Putamen (tissue), 1 donor: ENCODE data around the gene CRYBA4.

Experiments
- DNase-seq: peaks from one replicate; pipeline ENCODE4 v3.0.0-alpha.2; 2016; ENCODE audit warnings: low spot score

Gene CRYBA4

DNA sequence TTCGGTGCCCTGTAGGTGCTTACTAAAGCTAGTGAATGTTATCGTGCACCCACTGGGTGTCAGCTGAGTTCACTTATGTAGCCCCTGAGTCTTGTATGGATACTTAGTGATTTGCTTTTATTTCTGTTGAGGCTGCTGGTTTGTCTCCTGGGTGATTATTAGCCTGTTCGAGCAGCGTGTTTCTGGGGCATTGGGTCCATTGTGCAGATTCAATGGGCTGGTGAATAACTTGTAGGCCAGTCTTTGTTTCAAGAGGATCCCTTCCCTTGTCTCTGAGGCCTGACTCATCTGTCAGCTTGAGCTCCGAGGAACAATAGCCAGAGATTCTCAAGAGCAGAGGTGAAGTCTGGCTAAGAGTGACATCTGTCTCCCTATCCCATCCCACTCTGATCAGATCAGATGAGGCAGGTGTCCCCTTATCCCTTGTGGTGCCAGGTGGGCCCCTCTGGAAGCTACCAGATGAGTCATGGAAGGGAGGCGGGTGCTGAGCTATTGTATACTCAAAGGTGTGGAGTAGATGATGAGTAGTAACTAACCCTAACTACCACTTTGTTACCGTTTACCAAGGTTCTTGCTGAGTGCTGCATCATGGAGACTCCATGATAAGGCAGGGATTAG lies 39.3 kb downstream of the CRYBA4 start:
- no peak for DNase-seq

DNA sequence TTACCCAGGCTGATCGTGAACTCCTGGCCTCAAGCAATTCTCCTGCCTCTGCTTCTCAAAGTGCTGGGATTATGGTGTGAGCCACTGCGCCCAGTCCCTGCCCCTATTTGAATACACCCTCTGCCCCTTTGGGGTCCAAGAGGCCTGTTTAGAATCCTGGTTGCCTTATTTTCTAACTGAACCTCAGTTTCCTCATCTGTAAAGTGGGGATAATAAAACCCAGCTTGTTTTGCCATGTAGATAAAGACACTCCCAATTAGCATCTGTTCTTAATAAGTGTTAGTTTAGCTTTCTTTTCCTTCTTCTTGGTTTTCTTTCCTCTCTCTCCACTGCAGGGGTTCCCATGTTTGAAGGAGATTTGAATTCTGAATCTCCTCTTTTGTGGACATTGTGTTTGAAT lies 40.4 kb downstream of the CRYBA4 start:
- DNase-seq = no peak

DNA sequence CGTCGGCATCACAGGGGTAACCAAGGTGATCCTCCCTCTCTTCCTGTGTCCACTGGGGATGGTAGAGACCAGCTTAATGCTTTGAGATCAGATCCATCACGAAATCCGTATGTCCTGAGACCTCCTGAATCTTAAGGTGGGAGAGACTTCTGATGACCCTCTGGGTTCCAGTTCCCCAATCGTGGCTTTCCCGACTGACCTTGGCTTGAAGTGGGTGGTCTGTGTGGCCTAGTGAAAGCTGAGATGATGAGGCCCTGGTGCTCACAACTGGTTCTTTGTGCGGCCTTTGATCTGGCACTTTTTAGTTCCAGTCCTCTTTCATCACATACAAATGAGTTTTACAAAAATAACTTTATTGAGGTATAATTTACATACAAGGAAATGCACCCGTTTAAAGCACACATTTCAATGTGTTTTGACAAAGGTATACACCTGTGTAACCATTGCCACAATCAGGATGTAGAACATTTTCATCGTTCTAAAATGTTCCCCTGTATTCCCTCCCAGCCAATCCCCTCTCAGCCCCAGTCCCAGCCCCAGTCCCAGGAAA lies 41.7 kb downstream of the CRYBA4 start:
- no peak for DNase-seq

DNA sequence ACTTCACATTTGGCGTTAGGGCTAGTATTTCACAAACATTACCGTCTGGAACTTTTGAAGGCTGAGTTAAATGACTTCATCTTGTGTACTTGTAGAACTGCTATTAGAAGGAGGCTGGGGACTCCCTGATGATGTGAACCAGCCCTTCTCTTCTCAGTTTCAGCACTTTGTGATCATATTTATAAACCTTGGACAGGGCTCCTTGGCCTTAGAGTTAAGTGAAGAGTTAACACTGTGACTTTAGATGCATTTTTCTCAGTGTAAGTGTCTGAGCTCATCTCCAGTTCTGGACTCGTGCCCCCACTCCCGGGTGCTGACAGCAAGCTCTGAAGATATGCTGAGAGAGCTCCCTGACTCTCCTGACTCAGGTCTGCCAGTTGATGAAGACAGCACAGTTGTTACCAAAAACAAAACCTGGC lies 44.1 kb downstream of the CRYBA4 start:
- DNase-seq = no peak

DNA sequence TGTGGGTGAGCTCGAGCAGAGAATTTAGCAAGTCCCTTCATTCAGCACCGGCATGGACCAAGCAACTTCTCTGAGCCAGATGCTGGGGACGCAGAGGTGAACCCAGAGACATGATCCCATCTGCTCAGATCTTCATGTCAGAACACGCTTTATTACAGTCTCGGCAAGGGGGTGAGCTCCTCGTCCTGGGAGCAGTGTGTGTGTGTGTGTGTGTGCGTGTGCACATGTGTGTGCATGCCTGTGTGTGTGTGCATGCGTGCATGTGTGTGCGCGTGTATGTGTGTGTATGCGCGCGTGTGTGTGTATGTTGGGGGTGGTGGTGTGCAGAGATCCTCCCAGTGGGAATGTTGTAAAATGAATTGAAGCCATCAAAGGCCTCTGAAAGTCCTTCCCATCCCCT lies 45.4 kb downstream of the CRYBA4 start:
- DNase-seq = no peak

DNA sequence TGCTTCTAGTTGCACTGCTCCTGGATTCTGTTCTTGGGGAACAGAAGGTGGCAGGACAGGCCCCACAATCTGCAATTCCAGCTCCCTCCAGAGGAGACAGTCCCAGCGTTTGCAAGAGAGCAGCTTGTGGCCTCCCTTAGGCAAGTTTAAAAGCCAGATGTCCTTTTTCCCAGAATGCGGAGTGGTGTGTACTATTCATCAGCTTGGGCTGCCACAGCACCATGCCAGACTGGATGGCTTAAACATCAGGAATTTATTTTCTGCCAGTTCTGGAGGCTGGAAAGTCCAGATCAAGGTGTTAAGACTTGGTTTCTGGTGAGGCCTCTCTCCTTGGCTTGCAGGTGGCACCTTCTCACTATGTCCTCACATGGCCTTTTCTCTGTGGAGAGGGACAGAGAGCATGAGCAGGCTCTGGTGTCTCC lies 47.3 kb downstream of the CRYBA4 start:
- no peak for DNase-seq

DNA sequence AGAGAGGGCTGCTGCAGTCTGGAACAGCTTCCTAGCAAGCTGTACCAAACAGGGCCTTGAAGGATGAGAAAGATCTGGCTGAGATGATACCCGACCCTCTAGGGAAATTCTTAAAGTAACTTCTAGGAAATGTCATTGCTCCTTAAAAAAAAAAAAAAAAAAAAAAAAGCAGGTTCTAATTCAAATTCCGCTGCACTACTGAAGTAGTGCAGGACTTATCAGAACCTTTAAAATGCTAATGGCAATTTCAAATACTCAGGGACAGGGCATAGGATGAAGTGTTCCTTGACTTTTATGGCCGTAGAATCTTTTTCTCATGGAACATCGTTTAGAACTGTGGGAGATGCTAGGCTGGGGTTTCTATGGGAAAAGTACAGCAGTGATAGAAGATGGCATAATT lies 48.7 kb downstream of the CRYBA4 start:
- no peak for DNase-seq

DNA sequence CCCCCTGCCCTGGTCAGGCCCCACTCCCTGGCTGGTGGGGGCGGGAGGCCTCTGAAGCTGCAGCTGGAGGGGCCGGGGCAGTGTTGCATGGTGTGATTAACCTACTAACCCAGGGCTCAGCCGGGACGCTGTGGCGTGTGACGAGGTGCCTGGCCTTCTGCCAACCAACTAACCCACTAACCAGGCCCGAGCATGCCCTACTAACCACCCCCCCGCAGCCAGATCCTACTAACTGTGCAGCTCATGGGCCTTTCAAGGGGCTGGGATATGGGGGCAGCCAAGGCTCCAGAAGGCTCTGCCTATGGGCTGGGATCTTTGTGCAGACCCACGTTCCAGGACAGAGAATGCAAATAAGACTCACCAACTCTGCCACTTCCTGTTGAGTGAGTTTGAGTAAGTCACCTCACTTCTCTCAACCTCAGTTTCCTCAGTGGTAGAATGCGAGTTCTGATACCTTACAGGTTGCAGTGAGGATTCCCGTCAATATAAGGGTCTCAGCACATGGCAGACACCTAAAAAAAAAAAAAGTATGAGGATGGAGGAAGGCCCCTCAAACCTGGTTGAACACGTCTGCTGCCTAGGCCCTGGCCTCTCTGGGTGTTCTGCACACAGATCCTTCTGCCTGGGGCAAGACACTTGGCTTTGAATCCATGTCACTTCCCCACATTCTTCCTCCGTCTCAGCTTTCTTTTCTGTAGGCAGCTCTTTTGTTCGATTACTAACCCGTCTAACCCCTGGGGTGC lies 49.7 kb downstream of the CRYBA4 start:
- no peak for DNase-seq

DNA sequence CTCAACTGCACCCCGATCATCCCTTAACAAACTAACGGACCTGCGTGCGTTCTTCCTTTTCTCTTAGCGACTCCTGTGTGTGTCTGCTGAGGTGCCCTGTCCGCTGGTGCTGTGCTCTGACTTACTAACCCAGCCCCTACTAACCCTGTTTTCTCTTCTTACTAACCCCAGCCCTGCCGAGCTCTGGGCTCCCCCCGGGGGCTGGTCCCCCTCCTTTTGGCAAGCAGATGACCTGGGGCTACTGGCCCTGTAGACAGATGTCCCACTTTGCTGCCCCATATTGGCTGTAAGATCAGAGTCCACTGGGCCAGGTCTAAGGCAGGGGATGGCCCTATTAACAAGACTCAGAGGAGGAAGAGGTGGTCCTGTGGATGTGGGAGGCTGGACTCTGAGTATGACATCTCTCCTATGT lies 50.3 kb downstream of the CRYBA4 start:
- DNase-seq = no peak

DNA sequence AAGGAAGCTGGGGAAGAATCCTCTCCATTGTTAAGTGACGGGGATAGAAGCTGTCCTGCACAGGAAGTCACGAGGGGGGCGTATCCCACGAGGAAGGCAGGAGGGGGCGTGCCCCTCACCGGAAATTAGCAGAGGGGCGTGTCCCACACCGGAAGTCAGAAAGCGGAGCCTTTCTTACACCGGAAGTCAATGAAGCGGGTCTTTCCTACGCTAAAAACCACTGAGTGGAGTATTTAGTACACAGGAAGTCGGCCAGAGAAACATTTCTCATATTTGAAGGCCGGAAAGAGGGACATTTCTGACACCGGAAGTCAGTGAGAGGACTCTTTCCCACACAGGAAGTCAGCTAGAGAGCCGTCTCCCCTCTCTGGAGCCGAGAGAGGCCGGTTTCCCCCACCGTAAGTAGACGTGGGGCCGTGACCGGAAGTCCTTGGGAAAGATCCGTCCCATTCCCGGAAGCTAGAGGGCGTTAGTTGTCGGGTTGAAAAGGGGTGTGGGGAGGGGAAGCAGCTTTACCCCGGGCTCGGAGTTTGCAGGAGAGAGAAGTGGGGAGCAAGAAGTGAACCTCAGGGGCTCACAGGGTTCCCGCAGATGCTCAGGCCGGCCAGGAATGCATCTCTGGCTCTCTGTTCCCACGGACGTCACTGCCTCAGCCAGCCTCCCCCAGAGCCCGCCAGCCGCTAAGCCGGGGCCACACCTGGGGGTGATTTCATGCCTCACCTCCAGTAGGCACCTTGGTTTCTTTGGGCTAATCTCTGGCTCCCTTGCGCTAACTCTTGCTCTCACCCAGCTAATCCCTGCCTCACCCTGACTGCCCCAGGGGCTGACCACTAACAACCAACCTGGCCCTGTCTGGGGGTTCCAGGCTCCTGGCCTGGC lies 51.1 kb downstream of the CRYBA4 start:
- peak; percentile 94 for DNase-seq

DNA sequence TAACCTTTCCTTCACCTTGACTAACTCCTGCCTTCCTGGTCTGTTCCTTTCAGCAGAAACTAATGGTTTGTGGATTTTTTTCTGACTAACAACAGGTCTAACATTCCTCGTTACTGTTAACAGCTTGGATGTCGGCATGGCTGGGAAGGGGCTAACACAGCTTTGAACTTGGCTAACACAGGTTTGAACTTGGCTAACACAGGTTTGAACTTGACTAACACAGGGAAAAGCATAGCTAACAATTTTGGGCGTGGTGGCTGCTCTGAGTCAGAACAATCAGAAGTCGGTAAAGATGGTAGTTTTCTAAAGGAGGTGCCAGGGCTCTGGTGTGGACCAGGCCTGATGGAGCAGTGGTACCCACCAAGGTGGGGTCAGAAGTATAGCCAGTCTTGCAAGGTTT lies 51.7 kb downstream of the CRYBA4 start:
- DNase-seq = no peak

DNA sequence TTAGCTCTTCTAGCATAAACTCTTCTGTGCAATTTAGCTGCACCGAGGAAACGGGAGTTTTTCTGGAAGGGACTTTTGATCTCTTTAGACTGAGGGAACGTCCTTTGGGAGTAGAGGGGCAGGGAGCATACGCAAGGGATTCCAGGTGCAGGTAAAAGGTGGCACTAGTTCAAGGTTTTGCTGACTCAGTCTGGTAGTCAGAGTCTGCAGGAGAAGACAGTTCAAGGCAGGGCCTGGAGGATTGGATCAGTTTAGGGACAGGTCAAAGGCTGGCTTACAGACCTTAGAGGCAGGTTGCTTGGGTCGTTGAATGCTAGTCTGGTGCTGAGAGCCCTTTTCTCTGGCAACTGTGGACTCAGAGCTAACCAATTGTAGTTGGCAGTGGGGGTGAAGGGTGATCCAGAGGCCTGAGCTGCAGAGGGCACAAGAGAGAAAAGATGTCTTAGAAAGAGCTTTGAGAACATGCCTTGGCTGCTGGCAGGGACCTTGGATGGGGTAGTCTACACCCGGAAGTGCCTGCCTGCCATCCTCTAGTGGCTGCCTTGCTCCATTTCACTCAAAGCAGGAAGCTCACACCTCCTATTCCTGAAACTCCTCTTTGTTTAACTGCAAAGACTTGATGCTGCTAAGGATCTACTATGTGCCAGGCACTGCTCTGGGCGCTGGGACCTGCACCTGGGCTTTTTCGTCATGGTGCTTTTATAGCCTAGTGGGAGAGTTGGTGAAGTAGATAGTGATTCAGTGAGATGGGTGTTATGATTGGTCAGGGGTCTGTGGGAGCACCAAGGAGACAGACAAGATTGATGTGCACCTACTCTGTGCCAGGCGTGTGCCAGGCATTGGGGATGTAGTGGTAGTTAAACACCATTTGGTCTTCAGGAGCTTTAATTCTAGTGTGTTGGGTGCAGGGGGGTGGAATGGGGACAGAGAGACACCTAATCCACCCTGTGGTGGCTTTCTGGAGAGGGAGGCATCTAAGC lies 52.7 kb downstream of the CRYBA4 start:
- no peak for DNase-seq

DNA sequence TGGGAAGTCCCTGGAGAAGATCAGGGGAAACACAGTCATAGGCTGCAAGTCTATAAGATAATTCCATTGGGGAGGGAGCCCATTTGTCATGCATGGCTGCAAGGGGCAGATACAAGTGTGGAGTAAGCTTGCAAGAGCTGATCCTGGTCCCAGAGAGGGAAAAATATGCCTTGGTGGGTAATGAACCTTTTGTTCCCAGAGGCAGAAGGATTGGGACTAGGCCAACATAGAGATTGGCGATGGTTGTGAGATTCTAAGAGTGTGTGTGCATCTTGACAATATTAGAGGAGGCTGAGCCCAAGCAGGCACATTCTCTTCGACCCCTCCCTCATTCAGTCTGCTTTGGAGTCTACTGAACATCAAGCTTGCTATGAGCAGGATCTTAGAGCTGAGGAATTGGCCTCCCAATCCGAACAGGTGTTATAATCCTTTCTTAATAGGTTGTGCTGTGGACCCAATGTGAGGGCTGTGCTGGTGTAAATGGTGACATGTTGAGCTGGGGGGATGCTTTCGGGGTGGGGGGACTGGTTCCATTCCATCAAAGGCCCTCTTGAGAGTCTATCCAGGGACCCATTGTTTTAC lies 54.0 kb downstream of the CRYBA4 start:
- no peak for DNase-seq

DNA sequence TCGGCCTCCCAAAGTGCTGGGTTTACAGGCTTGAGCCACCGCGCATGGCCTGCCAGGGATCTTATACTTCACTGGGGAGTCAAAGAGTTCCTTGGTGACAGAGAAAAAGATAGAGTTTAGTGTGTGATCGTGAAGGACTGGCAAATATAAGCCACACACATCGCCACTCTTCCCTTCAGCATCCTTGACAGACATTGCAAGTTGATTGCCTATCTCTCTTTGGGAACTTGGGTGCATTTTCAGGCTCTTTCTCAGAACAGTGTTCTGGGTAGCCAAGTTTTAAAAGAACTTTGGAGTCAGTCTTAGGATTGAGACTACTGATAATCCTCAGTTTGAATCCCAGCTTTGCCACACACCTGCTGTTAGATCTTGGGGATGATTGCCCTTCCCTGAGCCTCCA lies 55.5 kb downstream of the CRYBA4 start:
- DNase-seq = no peak

DNA sequence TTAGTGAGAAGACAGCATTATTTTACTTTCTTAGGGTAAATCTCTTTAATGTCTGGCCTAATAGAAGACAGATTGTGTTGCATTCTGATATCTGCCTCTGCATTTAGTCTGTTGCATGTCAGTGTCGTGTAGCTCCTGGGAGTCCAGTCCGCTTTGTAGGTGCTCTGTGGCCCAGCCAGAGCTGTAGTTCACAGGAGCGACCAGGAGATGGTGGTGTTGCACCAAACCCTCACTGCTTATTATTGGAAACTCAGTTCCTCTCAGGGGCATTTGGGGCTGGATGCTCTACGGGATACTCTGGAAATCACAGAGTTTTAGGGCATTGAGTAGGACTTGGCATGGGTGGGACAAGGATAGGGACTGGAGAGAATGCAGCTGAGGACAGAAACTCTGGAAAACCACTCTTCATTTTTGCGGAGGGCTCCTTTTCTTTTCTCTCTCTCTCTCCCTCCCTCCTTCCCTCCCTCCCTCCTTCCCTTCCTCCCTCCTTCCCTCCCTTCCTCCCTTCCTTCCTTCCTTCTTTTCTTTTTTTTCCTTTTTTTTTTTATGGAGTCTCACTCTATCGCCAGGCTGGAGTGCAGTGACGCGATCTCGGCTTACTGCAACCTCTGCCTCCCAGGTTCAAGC lies 57.4 kb downstream of the CRYBA4 start:
- DNase-seq = no peak
